IMR-90 (cell line): ENCODE results near the gene RAI1. TPM values are rescaled to one million over a fixed set of nuclear protein-coding genes. Genes with fewer than 3 reads are reported as not detected.

ENCODE experiments used
- FOS ChIP-seq: fragments of 150-350 bp; IDR thresholded peaks from 2 replicates; pipeline ENCODE4 v1.6.1; 2016; ENCODE audit warnings: low read depth, low read length
- polyA plus RNA-seq, 3 experiments: library from polyadenylated mRNA; depleted of rRNA; stranded (reverse); fragments of >200 nt; gene quantifications; 2 replicates each; pipeline ENCODE4 v1.2.3, GENCODE V29; 2012; ENCODE audit warnings: low replicate concordance in 1 of 3
- total RNA-seq: library from RNA; depleted of rRNA; stranded (reverse); fragments of >200 nt; gene quantifications from 2 replicates; pipeline ENCODE4 v1.2.3, GENCODE V29; 2012
- TF ChIP-seq, protein P1 (sequence below): fragments of 150-350 bp; IDR thresholded peaks from 2 replicates; pipeline ENCODE4 v1.6.1; 2017; ENCODE audit warnings: mild to moderate bottlenecking, antibody characterized with exemption, low read length, low read depth

RAI1 gene
- total and polyA plus RNA-seq, 2 of the 4 experiments (the other 2 are of a cell fraction) = 1.8 to 10.5 TPM

DNA sequence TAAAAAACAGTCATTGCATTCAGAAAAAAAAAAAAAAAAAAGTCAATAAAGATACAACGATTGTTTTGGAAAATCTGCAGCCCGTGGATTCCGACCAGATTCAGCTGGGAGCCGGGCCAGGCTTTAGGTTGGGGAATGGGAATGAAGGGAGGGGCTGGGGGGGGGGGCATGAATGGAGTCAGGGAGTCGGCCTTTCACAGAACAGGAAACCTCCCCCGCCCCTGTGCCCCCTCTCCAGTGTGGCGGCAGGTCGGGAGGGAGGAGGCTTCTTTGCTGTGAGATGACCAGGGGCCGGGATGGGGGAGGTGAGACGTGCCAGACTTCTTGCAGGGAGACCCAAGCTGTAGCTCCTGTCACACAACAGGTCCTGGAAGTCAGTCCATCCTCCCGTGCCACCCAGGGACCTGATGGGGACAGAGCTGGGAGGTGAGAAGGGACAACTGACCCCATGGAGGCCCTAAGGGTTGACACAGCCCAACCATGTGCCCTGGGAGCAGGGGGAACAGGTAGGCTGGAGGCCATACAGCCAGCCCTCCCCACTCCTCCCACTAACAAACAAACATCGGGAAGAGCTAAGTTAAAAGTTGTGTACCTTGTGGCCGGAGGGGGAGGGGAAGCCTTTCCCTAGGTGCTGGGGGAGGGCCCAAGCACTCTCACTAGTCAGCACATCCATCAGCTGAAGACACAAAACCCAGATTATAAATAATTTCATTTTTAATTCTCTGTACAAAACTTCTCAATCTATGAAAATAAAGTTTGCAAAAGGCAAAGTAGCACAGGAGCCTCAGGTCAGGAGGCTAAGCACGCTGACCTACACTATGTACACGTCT is 130.3 kb downstream of the RAI1 start (continued):
- TF ChIP-seq, protein P1, sequence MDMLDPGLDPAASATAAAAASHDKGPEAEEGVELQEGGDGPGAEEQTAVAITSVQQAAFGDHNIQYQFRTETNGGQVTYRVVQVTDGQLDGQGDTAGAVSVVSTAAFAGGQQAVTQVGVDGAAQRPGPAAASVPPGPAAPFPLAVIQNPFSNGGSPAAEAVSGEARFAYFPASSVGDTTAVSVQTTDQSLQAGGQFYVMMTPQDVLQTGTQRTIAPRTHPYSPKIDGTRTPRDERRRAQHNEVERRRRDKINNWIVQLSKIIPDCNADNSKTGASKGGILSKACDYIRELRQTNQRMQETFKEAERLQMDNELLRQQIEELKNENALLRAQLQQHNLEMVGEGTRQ = no peak
- TF ChIP-seq FOS = no peak
